OCI-LY1 (cell line): ENCODE measurements around the gene PSMA5.

Experiments
- H2AFZ ChIP-seq: fragments of 200-600 bp; sonication (generic), shearing (Covaris generic); 2 replicates; pipeline ENCODE4 v1.6.0; 2014; ENCODE audit warnings: antibody characterized with exemption, mild to moderate bottlenecking, low read length
- H3F3A ChIP-seq: fragments of 200-600 bp; sonication (generic), shearing (Covaris generic); 2 replicates; pipeline ENCODE4 v1.6.0; 2014; ENCODE audit warnings: mild to moderate bottlenecking, antibody characterized with exemption, low read length, moderate library complexity; ENCODE audit not compliant: insufficient read depth
- H3K27ac ChIP-seq: fragments of 200-600 bp; sonication (generic); 2 replicates; pipeline ENCODE4 v1.5.1; 2014; ENCODE audit warnings: low read length, mixed run types, mild to moderate bottlenecking, low read depth; ENCODE audit not compliant: poor library complexity, severe bottlenecking
- H3K27me3 ChIP-seq: fragments of 200-600 bp; sonication (generic); 2 replicates; pipeline ENCODE4 v1.6.0; 2014; ENCODE audit warnings: antibody characterized with exemption, mild to moderate bottlenecking, low read length, moderate library complexity; ENCODE audit not compliant: insufficient read depth
- H3K36me3 ChIP-seq: fragments of 200-600 bp; sonication (generic); 2 replicates; pipeline ENCODE4 v1.6.1; 2014; ENCODE audit warnings: mild to moderate bottlenecking, antibody characterized with exemption, low read length, moderate library complexity, mixed read lengths; ENCODE audit not compliant: insufficient read depth
- H3K4me1 ChIP-seq: fragments of 200-600 bp; sonication (generic); 2 replicates; pipeline ENCODE4 v1.5.1; 2014; ENCODE audit warnings: mild to moderate bottlenecking, low read length, moderate library complexity; ENCODE audit not compliant: insufficient read depth, severe bottlenecking
- H3K4me2 ChIP-seq: fragments of 200-600 bp; sonication (generic), shearing (Covaris generic); 2 replicates; pipeline ENCODE4 v1.6.1; 2014; ENCODE audit warnings: low read length
- H3K4me3 ChIP-seq: fragments of 200-600 bp; sonication (generic); 2 replicates; pipeline ENCODE4 v1.5.1; 2014; ENCODE audit warnings: low read length, low read depth, mild to moderate bottlenecking, mixed read lengths; ENCODE audit not compliant: poor library complexity, severe bottlenecking
- H3K79me2 ChIP-seq: fragments of 200-600 bp; shearing (Covaris generic); 2 replicates; pipeline ENCODE4 v1.6.1; 2016; ENCODE audit warnings: mixed run types, low read length, mixed read lengths; ENCODE audit not compliant: insufficient read depth
- H3K9ac ChIP-seq: fragments of 200-600 bp; sonication (generic), shearing (Covaris generic); 2 replicates; pipeline ENCODE4 v1.6.1; 2014; ENCODE audit warnings: mild to moderate bottlenecking, low read length, mixed read lengths
- H3K9me2 ChIP-seq: fragments of 200-600 bp; sonication (generic), shearing (Covaris generic); 2 replicates; pipeline ENCODE4 v1.6.1; 2014; ENCODE audit warnings: low read depth, mild to moderate bottlenecking, low read length, mixed read lengths
- H3K9me3 ChIP-seq: fragments of 200-600 bp; shearing (Covaris generic); 2 replicates; pipeline ENCODE4 v1.6.1; 2014; ENCODE audit warnings: low read length, mixed read lengths
- H4K20me1 ChIP-seq: fragments of 200-600 bp; sonication (generic), shearing (Covaris generic); 2 replicates; pipeline ENCODE4 v1.6.0; 2016; ENCODE audit warnings: mild to moderate bottlenecking, low read length; ENCODE audit not compliant: insufficient read depth
- EZH2 ChIP-seq: fragments of 200-600 bp; sonication (generic), shearing (Covaris generic); IDR thresholded peaks from 2 replicates; pipeline ENCODE4 v1.8.0; 2017; ENCODE audit warnings: borderline replicate concordance, mixed run types, mild to moderate bottlenecking, antibody characterized with exemption, low read length, moderate library complexity, mixed read lengths
- TF ChIP-seq, protein P1 (sequence below): fragments of 200-600 bp; sonication (generic), shearing (Covaris generic); IDR thresholded peaks from 2 replicates; pipeline ENCODE4 v1.5.1; 2017; ENCODE audit warnings: mild to moderate bottlenecking, antibody characterized with exemption, low read length, moderate library complexity, mixed read lengths

PSMA5 gene

DNA sequence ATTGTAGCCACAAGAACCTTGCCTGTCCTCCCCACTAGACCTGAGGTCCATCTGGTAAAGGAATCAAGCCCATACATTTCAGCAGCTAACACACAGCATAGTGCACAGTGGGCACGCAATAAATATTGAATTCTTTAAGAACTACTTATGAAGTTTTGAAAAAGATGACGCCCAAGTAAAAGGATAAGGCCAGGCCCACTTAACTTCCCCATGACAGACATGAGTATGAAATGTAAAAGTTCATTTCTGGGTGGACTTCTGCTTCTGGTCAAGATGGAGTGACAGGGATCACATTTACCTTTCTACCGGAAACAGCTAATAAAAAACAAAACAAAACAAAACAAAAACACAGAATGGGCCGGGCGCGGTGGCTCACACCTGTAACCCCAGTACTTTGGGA is 54.0 kb downstream of the PSMA5 start:
- Histone ChIP-seq H3K4me1 (no peaks in the 10 kb centered on the region), H3K27me3 (no peaks in the 10 kb centered on the region), H3K36me3 (no peaks in the 10 kb centered on the region), H3K79me2 (no peaks in the 10 kb centered on the region), H3K9ac (no peak overlapping the region), H3K4me3 (no peak overlapping the region), H3K9me2 (no peaks in the 10 kb centered on the region), H3K27ac (no peak overlapping the region), H3K4me2 (no peak overlapping the region), H2AFZ (no peak overlapping the region), H4K20me1 (no peaks in the 10 kb centered on the region), H3K9me3 (no peaks in the 10 kb centered on the region), H3F3A (no peaks in the 10 kb centered on the region)
- TF ChIP-seq, protein P1, sequence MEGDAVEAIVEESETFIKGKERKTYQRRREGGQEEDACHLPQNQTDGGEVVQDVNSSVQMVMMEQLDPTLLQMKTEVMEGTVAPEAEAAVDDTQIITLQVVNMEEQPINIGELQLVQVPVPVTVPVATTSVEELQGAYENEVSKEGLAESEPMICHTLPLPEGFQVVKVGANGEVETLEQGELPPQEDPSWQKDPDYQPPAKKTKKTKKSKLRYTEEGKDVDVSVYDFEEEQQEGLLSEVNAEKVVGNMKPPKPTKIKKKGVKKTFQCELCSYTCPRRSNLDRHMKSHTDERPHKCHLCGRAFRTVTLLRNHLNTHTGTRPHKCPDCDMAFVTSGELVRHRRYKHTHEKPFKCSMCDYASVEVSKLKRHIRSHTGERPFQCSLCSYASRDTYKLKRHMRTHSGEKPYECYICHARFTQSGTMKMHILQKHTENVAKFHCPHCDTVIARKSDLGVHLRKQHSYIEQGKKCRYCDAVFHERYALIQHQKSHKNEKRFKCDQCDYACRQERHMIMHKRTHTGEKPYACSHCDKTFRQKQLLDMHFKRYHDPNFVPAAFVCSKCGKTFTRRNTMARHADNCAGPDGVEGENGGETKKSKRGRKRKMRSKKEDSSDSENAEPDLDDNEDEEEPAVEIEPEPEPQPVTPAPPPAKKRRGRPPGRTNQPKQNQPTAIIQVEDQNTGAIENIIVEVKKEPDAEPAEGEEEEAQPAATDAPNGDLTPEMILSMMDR, result no peak
- no peak for TF ChIP-seq EZH2

DNA sequence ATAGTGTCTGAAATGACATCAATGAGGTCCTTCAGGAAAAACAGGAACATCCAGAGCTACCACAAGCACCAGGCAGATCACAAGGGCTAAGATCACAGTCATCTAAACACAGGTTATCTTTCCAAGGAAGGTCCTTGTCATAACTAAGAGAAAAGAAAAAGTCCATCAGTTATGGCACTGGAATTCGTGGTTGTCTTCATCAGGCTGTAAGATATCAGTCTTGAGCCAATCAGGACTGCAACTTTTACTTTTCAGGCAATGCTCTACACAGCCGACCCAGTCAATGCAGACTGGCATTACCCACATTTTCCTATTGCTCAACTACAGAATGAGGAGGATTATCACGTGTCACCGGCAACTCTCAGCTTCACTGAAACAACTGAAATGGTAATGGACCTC is 54.9 kb downstream of the PSMA5 start:
- Histone ChIP-seq H3K79me2 (no peaks in the 10 kb centered on the region), H3K4me2 (no peak overlapping the region), H3K9ac (no peak overlapping the region), H3K36me3 (no peaks in the 10 kb centered on the region), H2AFZ (no peak overlapping the region), H3K9me2 (no peaks in the 10 kb centered on the region), H3K27me3 (no peaks in the 10 kb centered on the region), H3K27ac (no peak overlapping the region), H4K20me1 (no peaks in the 10 kb centered on the region), H3K4me3 (no peak overlapping the region), H3K9me3 (no peaks in the 10 kb centered on the region), H3F3A (no peaks in the 10 kb centered on the region), H3K4me1 (no peaks in the 10 kb centered on the region)
- no peak for TF ChIP-seq EZH2
- TF ChIP-seq, protein P1, result no peak

DNA sequence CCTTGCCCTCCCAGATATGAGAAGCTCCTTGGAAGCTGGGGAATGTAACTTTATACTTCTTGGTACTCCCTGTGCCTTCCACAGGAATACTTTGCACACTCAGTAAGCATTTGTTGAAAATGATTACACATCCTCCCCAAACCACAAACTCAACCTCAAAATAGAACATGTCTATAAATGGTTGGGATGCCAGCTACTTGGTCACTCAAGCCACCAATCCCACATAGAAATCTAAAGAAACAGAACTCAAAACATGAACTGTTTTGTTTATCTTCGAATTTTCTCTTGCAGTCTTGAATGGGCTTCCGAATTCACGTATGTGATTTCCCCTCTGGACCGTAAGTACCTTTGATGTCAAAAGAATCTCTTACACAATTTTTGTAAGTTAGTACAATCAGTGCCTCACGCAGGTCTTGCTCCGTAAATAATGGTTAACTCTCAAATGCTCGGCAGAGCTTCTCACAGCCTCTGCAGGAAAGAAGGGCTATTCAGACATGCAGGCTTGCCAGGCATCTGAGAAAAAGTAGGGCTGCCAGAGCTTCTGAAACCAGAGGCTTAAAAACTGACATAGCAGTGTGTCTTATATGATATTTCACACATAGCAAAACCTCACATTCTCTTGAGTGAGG is 55.4 kb downstream of the PSMA5 start:
- Histone ChIP-seq H3K79me2 (no peaks in the 10 kb centered on the region), H3K9ac (no peak overlapping the region), H3K27ac (no peak overlapping the region), H3F3A (no peaks in the 10 kb centered on the region), H4K20me1 (no peaks in the 10 kb centered on the region), H3K9me3 (no peaks in the 10 kb centered on the region), H3K4me2 (no peak overlapping the region), H3K36me3 (no peaks in the 10 kb centered on the region), H2AFZ (no peak overlapping the region), H3K27me3 (no peaks in the 10 kb centered on the region), H3K4me1 (no peaks in the 10 kb centered on the region), H3K9me2 (no peaks in the 10 kb centered on the region), H3K4me3 (no peak overlapping the region)
- TF ChIP-seq EZH2, result no peak
- TF ChIP-seq, protein P1, result no peak
